22Rv1 (cell line): ENCODE results near the gene TMEM86B.

Experiments used
- CTCF ChIP-seq: fragments of 450-650 bp; IDR thresholded peaks from 2 replicates; pipeline ENCODE4 v1.5.1; 2017; ENCODE audit warnings: mild to moderate bottlenecking
- ZFX ChIP-seq: fragments of 450-650 bp; IDR thresholded peaks from 2 replicates; pipeline ENCODE4 v1.6.1; 2017; ENCODE audit warnings: antibody characterized with exemption, borderline replicate concordance

- no peak for TF ChIP-seq CTCF
- TF ChIP-seq ZFX = no peak
These were observed 21.9 kb upstream of the TMEM86B start for GRCh38 chr19:55250262-55251036.
